ENCODE data around the gene SLC6A13.

- TF ChIP-seq CTCF (IDR thresholded peaks at IDR 0.05) (no peak), POLR2A (IDR thresholded peaks at IDR 0.05) (no peak)
Measured at GRCh38 chr12:291153-291723, 28.6 kb upstream of the SLC6A13 start.

Data from right lobe of liver (tissue), 4 donors.